Inferior parietal cortex (tissue), 1 donor: Measurements from ENCODE around the gene BCCIP.

Source experiments
- DNase-seq: peaks from one replicate; pipeline ENCODE4 v3.0.0-alpha.2; 2016; ENCODE audit errors: extremely low spot score

Gene BCCIP

DNA sequence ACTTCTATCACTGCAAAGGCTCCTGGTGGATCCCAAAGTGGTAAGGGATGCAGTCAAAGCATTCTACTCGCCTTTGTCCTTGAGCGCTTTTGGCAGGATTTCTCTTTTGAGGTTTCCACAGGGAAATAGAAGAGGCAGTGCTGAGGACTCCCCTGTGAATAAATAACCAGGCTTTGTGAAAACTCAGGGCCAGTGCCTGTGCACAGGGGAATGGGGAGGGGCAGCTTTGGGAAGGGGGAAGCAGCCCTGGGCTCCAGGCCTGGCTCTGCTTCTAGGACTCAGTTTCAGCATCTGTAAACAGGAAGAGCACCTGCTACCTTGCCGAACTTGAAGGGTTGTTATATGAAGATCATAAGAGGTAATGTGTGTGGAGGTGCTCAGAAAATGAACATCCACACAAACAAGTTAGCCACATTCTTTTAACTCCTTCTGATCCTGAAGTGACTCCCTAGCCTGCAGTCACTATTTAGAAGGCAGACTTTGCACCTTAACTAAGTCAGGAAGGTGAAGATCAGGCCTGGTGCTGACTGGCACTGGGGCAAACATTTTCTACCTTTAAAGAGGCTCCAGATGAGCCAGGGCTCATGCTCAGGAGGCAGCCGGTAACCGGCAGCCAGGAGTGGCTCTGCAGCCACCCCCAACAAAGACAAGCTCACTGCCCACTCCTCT is 25.2 kb upstream of the BCCIP start:
- DNase-seq = no peak

GRCh38 chr10:125799451-125800182 is 23.7 kb upstream of the BCCIP start:
- DNase-seq = no peak

GRCh38 chr10:125801574-125801973 is 21.8 kb upstream of the BCCIP start:
- no peak for DNase-seq

- DNase-seq = no peak
Measured at GRCh38 chr10:125802131-125802530, 21.2 kb upstream of the BCCIP start.

GRCh38 chr10:125802739-125803138 is 20.6 kb upstream of the BCCIP start:
- DNase-seq = no peak

DNA sequence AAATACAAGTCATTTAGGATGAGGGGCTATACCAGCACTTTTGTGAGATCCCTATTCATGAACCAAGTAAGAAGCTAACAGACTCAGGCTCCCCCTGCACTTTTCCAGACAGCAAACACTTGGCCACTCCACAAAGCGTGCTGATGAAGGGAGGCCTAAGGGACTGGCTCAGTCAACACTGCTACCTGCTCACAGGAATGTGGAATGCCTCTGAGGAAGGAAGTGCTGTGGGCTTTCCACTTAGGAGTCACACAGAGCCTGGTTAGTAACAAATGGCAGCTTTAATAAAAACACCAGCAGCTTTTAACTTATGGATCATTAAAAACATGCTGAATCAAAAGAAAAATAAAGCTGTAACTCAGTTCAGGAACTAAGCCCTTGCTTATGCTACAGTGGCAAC is 15.3 kb upstream of the BCCIP start:
- DNase-seq = no peak

DNA sequence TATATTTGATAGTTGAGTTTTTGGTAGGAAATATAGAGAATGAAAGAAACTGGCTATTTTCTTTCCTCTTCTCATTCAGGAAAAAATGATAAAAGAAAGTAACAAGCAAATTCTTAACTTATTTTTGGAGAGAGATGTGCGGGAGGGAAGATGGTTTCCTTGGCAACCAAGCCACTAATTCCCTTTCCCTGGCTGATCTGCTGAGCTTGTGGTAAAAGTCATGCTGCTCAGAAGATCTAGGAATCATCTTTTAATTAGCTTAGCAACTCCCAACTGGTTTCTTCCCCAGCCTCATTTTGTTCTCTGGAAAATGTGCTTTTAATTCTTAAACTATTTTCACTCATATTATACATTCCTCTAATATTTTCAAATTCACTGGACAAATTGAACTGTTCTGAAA is 12.1 kb upstream of the BCCIP start:
- DNase-seq = no peak

GRCh38 chr10:125812128-125812750 is 11.1 kb upstream of the BCCIP start:
- no peak for DNase-seq

DNA sequence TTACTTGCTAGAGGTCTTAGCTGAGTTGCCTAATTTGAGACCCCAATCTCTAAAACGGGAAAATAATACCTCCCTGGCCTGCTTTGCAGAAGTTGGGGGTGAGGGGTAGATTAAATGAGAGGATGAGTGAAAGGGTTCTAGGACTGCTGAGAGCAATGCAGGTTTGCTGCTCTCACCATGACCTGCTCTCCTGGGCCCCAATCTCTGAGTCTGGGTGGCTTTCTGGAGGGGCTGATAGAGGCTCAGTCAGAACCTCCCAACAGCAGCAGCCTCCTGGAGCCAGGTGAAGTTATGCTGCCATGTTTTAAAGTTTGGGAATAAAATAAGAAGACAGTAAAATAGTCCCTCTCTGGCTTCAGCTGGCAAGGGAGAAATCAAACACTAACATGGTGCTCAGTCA is 7.6 kb upstream of the BCCIP start:
- no peak for DNase-seq

DNA sequence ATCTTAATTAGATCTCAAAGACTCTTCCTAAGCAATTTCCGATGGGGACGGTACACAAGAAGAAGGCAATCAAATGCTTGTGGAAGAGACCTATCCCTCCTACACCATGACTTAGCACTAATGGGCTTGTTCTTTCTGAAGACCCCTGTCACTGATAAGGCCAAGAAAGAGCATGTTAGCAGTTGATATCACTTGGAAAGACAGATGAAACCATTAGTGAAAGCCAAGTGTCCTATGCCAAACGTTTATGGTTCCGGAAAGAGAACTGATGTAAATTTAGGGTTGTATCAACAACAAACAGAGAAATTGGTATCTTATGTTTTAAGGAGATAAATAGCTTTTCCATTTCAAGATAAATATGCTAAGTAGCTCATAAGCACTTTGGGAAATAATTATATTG is 6.8 kb upstream of the BCCIP start:
- no peak for DNase-seq

DNA sequence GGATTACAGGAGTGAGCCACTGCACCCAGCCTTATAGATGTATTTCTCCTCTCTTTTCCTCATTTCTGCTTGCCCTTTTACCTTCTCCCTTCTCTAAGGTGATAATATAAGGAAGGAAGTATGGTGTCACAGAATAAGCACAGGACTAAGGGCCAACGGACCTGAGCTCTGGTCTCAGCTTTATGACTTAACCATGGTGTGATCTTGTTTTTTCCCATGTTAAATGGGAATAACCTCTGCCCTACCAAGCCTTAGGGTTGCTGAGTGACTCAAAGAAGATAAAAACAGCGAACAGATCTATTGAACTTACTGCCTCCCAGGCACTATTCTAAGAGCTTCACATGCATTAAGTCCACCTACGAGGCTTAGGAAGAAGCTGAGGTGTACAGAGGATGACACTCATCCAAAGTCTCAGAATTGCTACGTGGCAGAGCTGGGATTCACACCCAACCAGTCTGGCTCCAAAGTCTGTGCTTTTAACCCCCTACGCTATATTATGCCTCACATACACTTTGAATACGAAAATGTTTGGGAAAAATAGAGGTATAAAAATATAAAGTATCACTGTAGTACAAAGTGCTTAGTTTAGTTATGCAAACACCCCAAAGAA is 5.9 kb upstream of the BCCIP start:
- DNase-seq = no peak

GRCh38 chr10:125820701-125821100 is 2.6 kb upstream of the BCCIP start:
- DNase-seq = no peak

GRCh38 chr10:125823663-125824251 is 411 bp downstream of the BCCIP start:
- no peak for DNase-seq

DNA sequence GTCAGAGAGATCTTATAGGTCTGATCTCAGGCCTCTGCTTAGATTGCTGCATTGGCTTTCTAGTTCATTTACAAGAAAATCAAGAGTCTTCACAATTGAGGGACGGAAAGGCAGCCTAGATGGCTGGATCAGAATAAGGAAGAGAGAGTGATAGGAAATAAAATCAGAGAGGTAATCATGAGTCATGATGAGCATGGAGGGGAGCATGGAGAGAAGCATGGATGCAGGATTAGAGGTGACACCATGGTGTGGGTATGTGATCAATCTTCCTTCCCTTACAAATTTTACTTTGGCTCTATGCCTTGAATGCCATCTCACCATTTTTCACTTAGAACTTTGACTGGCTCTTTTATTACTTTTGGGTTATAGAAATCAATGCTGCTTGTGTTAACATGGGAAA is 1.4 kb downstream of the BCCIP start:
- DNase-seq = no peak

GRCh38 chr10:125827133-125827532 is 3.8 kb downstream of the BCCIP start:
- DNase-seq = no peak

DNA sequence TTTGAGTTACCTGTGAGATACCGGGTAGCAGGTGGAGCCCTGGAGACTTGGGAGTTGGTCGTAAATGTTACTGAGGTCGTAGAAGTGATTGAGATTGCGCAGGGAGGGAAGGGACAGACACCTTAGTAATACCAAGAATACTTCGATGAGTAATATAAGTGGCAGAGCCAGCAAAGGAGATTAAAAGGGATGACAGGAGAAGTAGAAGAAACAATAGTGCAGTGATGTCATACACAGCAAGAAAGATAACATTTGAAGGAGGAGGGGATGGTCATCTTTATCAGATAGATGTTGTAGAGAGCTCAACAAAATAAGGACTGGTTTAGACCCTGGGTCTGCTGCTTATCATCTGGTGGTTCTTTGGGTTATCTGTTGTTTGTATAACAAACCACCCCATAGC is 5.0 kb downstream of the BCCIP start:
- DNase-seq = no peak

- no peak for DNase-seq
Measured at GRCh38 chr10:125836746-125837145, 13.4 kb downstream of the BCCIP start.

- no peak for DNase-seq
Measured at GRCh38 chr10:125838802-125839575, 15.6 kb downstream of the BCCIP start.

GRCh38 chr10:125840406-125840805 is 17.1 kb downstream of the BCCIP start:
- no peak for DNase-seq

DNA sequence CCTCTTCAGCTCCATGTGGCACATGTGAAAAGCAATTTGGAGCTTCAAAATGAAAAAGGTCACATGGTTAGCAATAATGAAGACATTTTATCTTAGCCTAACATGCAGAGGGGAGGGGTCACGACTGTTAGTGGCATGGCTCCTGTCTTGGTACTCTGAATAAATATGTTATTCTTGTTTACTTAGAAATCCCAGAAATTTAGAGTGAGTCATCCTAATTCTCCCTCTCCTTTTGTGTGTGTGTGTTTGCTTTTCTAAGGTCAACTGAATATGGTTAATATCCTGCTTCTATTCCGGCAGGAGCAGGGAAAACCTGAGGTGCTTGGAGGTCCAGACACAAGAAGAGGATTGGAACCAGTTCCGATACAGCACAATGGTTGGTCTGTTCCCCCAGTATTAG is 17.6 kb downstream of the BCCIP start:
- no peak for DNase-seq

GRCh38 chr10:125843603-125844329 is 20.4 kb downstream of the BCCIP start:
- no peak for DNase-seq
